ENCODE data around the gene ARHGAP44.

- TF ChIP-seq CTCF (IDR thresholded peaks at IDR 0.05 in 2 of 3, conservative IDR thresholded peaks at IDR 0.05 in 1 of 3; ENCODE audit: borderline replicate concordance in 1 of 3, insufficient read depth in 1 of 3, low read depth in 2 of 3, low read length in 2 of 3) = no peak
- no peak for TF ChIP-seq POLR2AphosphoS5 (IDR thresholded peaks at IDR 0.05; ENCODE audit: low read depth, low read length)
- no peak for TF ChIP-seq RAD21 (IDR thresholded peaks at IDR 0.05; ENCODE audit: low read depth)
- no peak for TF ChIP-seq CEBPB (IDR thresholded peaks at IDR 0.05; ENCODE audit: low read depth)
- no peak for TF ChIP-seq REST (IDR thresholded peaks at IDR 0.05; ENCODE audit: low read depth)
These were observed 207.1 kb downstream of the ARHGAP44 start for GRCh38 chr17:12996357-12996756.
